Measurements from ENCODE around the gene OSBPL10.
"Not testable (repeated sequence)": the region's sequence is repeated elsewhere in the genome, so short reads cannot be mapped to it uniquely, and the experiment has no call there.

OSBPL10 gene

DNA sequence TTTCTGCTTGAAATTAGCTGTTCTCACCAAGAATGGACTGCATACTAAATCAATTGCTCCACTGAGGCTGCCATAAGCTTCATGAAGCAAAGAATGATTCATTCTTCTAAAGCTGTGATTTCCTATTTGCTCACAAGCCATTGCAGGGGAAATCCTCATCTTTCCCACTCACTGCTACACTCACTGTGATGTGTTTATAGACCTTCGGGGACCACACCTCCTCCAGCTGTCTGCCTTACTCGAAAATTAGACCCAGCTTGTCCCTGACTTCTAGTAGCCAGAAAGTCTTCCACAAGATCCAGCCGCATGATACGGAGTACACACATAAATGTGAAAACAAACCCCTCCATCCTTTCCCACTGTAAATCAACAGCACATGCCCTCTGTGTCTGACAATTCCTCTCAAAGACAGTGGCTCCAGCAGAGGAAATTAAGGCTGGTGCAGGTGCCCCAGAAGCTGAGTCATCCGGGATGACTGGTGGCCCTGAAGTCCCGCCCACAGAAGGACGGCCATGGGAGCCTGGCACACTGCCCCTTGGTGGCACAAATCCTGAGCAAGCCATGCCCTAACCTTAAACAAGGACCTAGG, 276.4 kb downstream of the OSBPL10 start:
- no peaks in the 10 kb centered on the region for H3K4me1 ChIP-seq (ENCODE audit: control insufficient read depth, insufficient read depth, low read length)
- no peaks in the 10 kb centered on the region for H3K9me3 ChIP-seq (ENCODE audit: control insufficient read depth, insufficient read depth, low read length)
- no peak overlapping the region for H3K9ac ChIP-seq (ENCODE audit: low read depth, low read length)
- H3K27me3 ChIP-seq (ENCODE audit: control insufficient read depth, insufficient read depth, low read length): no peaks in the 10 kb centered on the region
- H3K4me3 ChIP-seq (ENCODE audit: low read depth, low read length): no peak overlapping the region
- peaks cover 27% of the 10 kb centered on the region for H3K36me3 ChIP-seq (ENCODE audit: control insufficient read depth, insufficient read depth, low read length)
- H3K27ac ChIP-seq (ENCODE audit: low read depth, low read length): no peak overlapping the region

DNA sequence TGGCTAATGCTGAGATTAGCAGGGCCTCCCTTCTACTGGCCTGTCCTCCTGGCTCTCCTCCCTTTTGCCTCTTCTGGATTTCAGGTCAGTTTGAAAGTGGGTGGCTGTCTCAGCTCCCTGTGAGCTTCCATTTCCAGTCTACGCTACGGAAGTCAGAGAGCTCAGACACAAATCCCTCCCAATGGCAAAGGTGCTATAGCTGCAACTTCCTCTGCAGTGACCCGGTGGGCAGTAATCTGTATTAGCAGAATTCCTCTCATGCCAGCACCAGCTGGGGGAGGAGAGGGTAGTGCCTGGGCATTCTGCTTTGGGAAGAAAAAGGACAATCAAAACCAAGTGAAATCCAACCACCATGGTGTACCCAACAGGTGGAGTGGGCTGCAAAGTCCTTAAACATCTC, 276.9 kb downstream of the OSBPL10 start:
- no peak overlapping the region for H3K4me3 ChIP-seq (ENCODE audit: low read depth, low read length)
- H3K9ac ChIP-seq (ENCODE audit: low read depth, low read length): no peak overlapping the region
- H3K9me3 ChIP-seq (ENCODE audit: control insufficient read depth, insufficient read depth, low read length): no peaks in the 10 kb centered on the region
- no peaks in the 10 kb centered on the region for H3K27me3 ChIP-seq (ENCODE audit: control insufficient read depth, insufficient read depth, low read length)
- peaks cover 31% of the 10 kb centered on the region for H3K36me3 ChIP-seq (ENCODE audit: control insufficient read depth, insufficient read depth, low read length)
- no peaks in the 10 kb centered on the region for H3K4me1 ChIP-seq (ENCODE audit: control insufficient read depth, insufficient read depth, low read length)
- no peak overlapping the region for H3K27ac ChIP-seq (ENCODE audit: low read depth, low read length)

DNA sequence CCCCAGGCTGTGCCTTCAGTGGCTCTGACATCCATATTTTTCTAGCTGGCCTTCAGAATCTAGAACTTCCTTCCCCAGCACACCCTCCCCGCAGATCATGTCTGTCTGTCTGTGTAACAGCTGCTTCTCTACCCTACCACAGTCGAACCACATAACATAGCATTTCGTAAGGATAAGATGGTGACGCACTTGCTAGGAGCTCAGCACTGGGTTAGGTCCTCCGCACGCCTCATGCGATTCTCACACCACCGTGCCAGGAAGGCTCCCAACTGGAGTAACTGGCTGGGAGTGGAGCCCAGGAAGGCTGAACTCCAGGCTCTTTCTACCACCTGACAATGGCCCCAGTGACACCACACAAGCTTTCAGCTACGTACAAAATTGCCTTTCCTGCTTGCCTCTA, 279.8 kb downstream of the OSBPL10 start:
- H3K27me3 ChIP-seq (ENCODE audit: control insufficient read depth, insufficient read depth, low read length): no peaks in the 10 kb centered on the region
- no peaks in the 10 kb centered on the region for H3K4me1 ChIP-seq (ENCODE audit: control insufficient read depth, insufficient read depth, low read length)
- peaks cover 31% of the 10 kb centered on the region for H3K36me3 ChIP-seq (ENCODE audit: control insufficient read depth, insufficient read depth, low read length)
- H3K27ac ChIP-seq (ENCODE audit: low read depth, low read length): no peak overlapping the region
- no peaks in the 10 kb centered on the region for H3K9me3 ChIP-seq (ENCODE audit: control insufficient read depth, insufficient read depth, low read length)
- no peak overlapping the region for H3K4me3 ChIP-seq (ENCODE audit: low read depth, low read length)
- no peak overlapping the region for H3K9ac ChIP-seq (ENCODE audit: low read depth, low read length)

DNA sequence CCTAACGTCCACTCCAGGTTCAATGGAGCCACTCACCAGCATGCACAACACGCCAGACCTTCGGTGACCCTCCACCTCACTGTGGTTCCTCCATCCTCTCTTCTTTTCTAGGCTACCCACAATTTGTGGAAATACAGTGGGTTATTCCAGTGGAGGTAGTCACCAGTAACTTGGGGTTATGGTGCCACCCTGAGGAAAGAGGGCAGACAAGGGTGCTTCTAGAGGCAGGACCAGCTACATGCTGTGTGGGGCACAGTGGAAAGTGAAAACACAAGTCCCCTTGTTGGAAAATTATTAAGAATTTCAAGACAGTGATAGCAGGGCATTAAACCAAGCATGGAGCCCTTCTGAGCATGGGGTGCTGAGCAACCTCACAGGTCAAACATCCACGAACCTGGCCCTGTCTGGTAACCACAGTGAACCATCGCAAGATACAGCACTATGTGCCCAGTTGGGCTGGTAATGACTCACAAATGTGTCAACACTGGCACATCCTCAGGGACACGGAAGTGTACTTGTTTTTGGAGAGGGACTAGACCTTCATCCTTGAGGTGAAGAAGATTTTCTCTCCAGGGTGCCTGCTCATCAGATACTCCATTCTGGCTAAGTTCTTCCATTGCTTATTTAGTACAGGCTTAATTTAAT, 281.6 kb downstream of the OSBPL10 start:
- no peaks in the 10 kb centered on the region for H3K9me3 ChIP-seq (ENCODE audit: control insufficient read depth, insufficient read depth, low read length)
- peaks cover 6% of the 10 kb centered on the region for H3K4me1 ChIP-seq (ENCODE audit: control insufficient read depth, insufficient read depth, low read length)
- H3K27ac ChIP-seq (ENCODE audit: low read depth, low read length): no peak overlapping the region
- H3K36me3 ChIP-seq (ENCODE audit: control insufficient read depth, insufficient read depth, low read length): peaks cover 31% of the 10 kb centered on the region
- H3K4me3 ChIP-seq (ENCODE audit: low read depth, low read length): no peak overlapping the region
- no peak overlapping the region for H3K9ac ChIP-seq (ENCODE audit: low read depth, low read length)
- no peaks in the 10 kb centered on the region for H3K27me3 ChIP-seq (ENCODE audit: control insufficient read depth, insufficient read depth, low read length)

DNA sequence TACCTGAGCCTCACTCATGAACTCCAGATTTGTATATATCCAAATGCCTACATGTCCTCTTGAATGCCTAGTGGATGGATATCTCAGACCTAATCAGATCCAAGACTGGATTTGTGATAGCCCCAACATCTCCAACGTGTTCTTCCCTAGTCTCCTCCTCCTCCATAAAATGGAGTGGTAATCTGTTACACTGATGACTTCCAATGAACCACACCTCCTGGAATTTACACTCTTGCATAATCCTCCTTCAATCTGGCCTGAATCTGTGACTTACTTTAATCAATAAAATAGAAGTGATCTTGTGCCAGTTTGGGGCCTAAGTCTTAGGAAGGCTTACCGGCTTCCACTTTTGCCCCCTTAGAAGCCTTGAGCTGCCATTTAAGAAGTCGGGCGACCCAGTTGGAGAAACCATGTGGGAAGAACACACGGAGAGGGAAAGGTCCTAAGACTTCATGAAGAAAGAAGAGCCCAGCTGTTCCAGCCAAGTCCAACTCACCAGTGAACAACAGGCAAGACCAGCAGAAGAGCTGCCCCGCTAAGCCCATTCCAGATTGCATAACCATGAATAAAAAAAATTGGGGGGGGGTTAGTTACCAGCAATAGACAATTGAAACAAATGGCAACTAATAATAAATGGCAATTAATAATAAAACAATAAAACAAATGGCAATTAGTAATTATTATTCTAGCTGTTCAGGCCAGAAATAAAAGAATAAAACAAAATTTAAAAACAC, 284.1 kb downstream of the OSBPL10 start:
- Histone ChIP-seq H3K27me3 (ENCODE audit: control insufficient read depth, insufficient read depth, low read length) (no peaks in the 10 kb centered on the region), H3K27ac (ENCODE audit: low read depth, low read length) (no peak overlapping the region), H3K9ac (ENCODE audit: low read depth, low read length) (no peak overlapping the region), H3K9me3 (ENCODE audit: control insufficient read depth, insufficient read depth, low read length) (no peaks in the 10 kb centered on the region), H3K4me1 (ENCODE audit: control insufficient read depth, insufficient read depth, low read length) (peaks cover 6% of the 10 kb centered on the region), H3K36me3 (ENCODE audit: control insufficient read depth, insufficient read depth, low read length) (peaks cover 29% of the 10 kb centered on the region), H3K4me3 (ENCODE audit: low read depth, low read length) (no peak overlapping the region)

DNA sequence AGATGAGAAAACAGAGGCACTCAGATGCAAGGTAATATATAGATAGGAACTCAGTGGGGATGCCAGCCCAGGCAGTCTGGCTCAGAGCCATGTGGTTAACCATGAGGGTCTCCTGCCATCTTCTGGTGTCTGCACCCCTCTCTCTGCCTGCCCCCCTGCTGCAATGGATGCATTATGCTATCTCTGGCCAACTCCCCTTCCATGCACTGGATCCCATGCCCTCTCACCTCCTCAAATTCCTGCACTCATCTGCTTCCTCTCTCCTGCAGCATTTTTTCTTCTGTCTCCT, 285.1 kb downstream of the OSBPL10 start:
- no peaks in the 10 kb centered on the region for H3K27me3 ChIP-seq (ENCODE audit: control insufficient read depth, insufficient read depth, low read length)
- peaks cover 26% of the 10 kb centered on the region for H3K36me3 ChIP-seq (ENCODE audit: control insufficient read depth, insufficient read depth, low read length)
- H3K4me1 ChIP-seq (ENCODE audit: control insufficient read depth, insufficient read depth, low read length): peaks cover 6% of the 10 kb centered on the region
- no peak overlapping the region for H3K27ac ChIP-seq (ENCODE audit: low read depth, low read length)
- H3K9ac ChIP-seq (ENCODE audit: low read depth, low read length): no peak overlapping the region
- no peaks in the 10 kb centered on the region for H3K9me3 ChIP-seq (ENCODE audit: control insufficient read depth, insufficient read depth, low read length)
- no peak overlapping the region for H3K4me3 ChIP-seq (ENCODE audit: low read depth, low read length)

DNA sequence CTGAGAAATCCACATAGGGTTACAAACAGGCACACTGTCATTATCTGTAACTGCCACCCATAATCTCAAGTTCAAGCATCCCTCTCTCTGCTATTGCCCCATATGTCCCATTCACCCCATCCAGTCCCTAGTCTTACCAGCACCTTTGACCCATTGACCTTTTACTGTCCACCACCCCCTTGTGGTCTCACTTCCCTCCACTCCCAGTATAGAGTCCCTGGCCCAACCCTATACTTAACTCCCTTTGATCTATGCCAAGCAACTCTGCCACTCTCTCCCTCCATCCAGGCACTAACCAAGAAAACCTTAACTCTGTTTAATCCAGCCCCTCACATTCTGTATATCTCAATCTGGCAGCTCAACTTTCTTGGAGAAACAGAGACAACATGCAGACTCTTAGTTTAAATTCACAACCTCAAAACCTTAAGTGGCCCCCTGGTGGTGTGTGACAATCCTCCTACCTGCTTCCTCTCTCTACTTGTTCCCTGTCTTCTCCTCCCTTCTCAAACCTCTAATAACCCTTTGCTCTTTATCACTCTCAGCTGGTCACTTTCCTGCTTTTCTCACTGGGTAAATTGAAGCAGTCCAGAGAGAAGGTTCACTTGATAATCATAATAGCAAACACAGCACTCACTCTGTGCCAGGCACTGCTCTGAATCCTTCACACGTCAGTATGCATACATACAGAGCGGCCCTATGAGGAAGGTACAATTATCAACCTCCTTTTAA, 285.6 kb downstream of the OSBPL10 start:
- Histone ChIP-seq H3K9me3 (ENCODE audit: control insufficient read depth, insufficient read depth, low read length) (no peaks in the 10 kb centered on the region), H3K27ac (ENCODE audit: low read depth, low read length) (no peak overlapping the region), H3K36me3 (ENCODE audit: control insufficient read depth, insufficient read depth, low read length) (peaks cover 21% of the 10 kb centered on the region; the same call in 1 of the 2 replicates), H3K4me1 (ENCODE audit: control insufficient read depth, insufficient read depth, low read length) (peaks cover 6% of the 10 kb centered on the region), H3K9ac (ENCODE audit: low read depth, low read length) (no peak overlapping the region), H3K27me3 (ENCODE audit: control insufficient read depth, insufficient read depth, low read length) (no peaks in the 10 kb centered on the region), H3K4me3 (ENCODE audit: low read depth, low read length) (no peak overlapping the region)

DNA sequence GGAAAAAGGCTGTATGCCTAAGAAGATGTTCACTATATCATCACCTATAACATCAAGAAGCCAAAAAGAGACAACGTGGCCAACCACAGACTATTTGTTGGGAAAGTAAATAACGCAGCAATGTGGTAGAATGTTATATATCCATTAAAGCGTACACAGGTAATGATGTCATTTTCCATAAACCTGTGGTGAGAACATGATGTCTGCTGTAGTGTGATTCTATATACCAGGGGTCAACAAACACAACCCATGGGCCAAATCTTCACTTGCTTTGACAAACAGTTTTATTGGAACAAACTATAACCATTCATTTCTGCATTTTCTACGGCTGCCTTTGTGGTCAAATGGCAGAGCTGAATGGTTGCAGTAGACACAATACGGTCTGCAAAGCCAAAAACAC, 287.7 kb downstream of the OSBPL10 start:
- H3K27me3 ChIP-seq (ENCODE audit: control insufficient read depth, insufficient read depth, low read length): no peaks in the 10 kb centered on the region
- no peaks in the 10 kb centered on the region for H3K9me3 ChIP-seq (ENCODE audit: control insufficient read depth, insufficient read depth, low read length)
- H3K9ac ChIP-seq (ENCODE audit: low read depth, low read length): no peak overlapping the region
- H3K36me3 ChIP-seq (ENCODE audit: control insufficient read depth, insufficient read depth, low read length): peaks cover 10% of the 10 kb centered on the region; the same call in 1 of the 2 replicates
- H3K27ac ChIP-seq (ENCODE audit: low read depth, low read length): no peak overlapping the region
- H3K4me3 ChIP-seq (ENCODE audit: low read depth, low read length): no peak overlapping the region
- H3K4me1 ChIP-seq (ENCODE audit: control insufficient read depth, insufficient read depth, low read length): peaks cover 6% of the 10 kb centered on the region

DNA sequence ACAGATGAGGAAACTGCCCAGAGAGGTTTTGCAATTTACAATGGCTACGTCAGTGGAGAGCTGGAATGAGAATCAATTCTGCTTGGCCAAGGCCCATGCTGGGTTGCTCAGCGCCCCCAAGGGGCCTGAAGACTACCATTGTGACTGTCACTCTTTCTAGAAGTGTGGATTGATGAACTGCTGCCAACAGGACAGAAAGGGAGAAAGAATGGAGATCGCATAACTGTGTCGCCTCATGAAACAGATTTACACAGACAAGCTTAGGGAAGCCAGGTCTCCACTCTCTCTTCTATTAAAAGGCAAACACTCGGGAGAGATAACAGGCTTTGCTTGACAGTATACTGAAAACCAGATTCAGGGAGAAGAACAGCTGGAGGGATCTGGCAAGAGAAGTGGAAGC, 288.3 kb downstream of the OSBPL10 start:
- H3K27ac ChIP-seq (ENCODE audit: low read depth, low read length): no peak overlapping the region

DNA sequence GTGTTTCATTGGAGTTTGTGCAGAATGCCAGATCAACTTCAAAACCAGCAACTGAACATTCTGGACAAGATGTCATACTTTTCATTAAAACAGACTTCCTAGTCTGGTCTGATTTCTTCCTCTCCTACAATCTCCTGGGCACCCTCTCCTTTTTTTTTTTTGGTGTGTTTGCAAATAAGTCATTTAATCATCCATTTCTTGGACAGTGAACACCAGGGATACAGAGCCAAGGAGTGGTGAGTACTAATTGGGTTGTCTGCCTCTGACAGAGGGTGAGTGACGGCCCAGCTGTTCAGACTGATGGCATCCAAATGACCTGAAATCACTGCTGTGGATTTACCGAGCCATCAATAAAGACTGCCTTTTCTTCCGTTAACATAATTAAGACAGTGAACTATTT, 290.3 kb downstream of the OSBPL10 start:
- H3K4me1 ChIP-seq (ENCODE audit: control insufficient read depth, insufficient read depth, low read length): peaks cover 2% of the 10 kb centered on the region
- H3K9me3 ChIP-seq (ENCODE audit: control insufficient read depth, insufficient read depth, low read length): no peaks in the 10 kb centered on the region
- no peak overlapping the region for H3K9ac ChIP-seq (ENCODE audit: low read depth, low read length)
- H3K27ac ChIP-seq (ENCODE audit: low read depth, low read length): no peak overlapping the region
- H3K4me3 ChIP-seq (ENCODE audit: low read depth, low read length): no peak overlapping the region
- H3K36me3 ChIP-seq (ENCODE audit: control insufficient read depth, insufficient read depth, low read length): peaks cover 10% of the 10 kb centered on the region; the same call in 1 of the 2 replicates
- no peaks in the 10 kb centered on the region for H3K27me3 ChIP-seq (ENCODE audit: control insufficient read depth, insufficient read depth, low read length)

More for the DNA sequence above, 288.3 kb downstream of the OSBPL10 start:
- Histone ChIP-seq H3K9ac (ENCODE audit: low read depth, low read length) (no peak overlapping the region), H3K4me1 (ENCODE audit: control insufficient read depth, insufficient read depth, low read length) (peaks cover 6% of the 10 kb centered on the region), H3K36me3 (ENCODE audit: control insufficient read depth, insufficient read depth, low read length) (peaks cover 10% of the 10 kb centered on the region; the same call in 1 of the 2 replicates), H3K9me3 (ENCODE audit: control insufficient read depth, insufficient read depth, low read length) (no peaks in the 10 kb centered on the region), H3K4me3 (ENCODE audit: low read depth, low read length) (no peak overlapping the region), H3K27me3 (ENCODE audit: control insufficient read depth, insufficient read depth, low read length) (no peaks in the 10 kb centered on the region)

DNA sequence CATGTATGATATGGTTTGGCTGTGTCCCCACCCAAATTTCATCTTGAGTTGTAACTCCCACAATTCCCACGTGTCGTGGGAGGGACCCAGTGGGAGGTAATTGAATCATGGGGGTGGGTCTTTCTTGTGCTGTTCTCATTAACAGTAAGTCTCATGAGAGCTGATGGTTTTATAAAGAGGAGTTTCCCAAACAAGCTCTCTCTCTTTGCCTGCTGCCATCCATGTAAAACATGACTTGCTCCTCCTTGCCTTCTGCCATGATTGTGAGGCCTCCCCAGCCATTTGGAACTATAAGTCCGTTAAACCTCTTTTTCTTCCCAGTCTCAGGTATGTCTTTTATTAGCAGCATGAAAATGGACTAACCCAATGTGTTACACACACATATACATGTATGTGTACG, 291.5 kb downstream of the OSBPL10 start:
- H3K9ac ChIP-seq (ENCODE audit: low read depth, low read length); H3K4me3 ChIP-seq (ENCODE audit: low read depth, low read length); H3K27ac ChIP-seq (ENCODE audit: low read depth, low read length); H3K4me1 ChIP-seq (ENCODE audit: control insufficient read depth, insufficient read depth, low read length); H3K27me3 ChIP-seq (ENCODE audit: control insufficient read depth, insufficient read depth, low read length); H3K9me3 ChIP-seq (ENCODE audit: control insufficient read depth, insufficient read depth, low read length): not testable (repeated sequence)
- peaks cover 10% of the 10 kb centered on the region; the same call in 1 of the 2 replicates for H3K36me3 ChIP-seq (ENCODE audit: control insufficient read depth, insufficient read depth, low read length)

Data from HUES48 (cell line).